Memory B cell (primary cell): Measurements from ENCODE around the gene SVIL.

Experiments
- ATAC-seq: fragments of 150-1000 bp; cut with Tn5 transposase; 2 replicates; pipeline ENCODE4 v1.10.0; 2021; ENCODE audit warnings: low read depth, mild to moderate bottlenecking, moderate library complexity
- DNase-seq, 2 donors: peaks; one replicate each; pipeline ENCODE4 v3.0.0; 2022; ENCODE audit warnings: low spot score in 2 of 2
- H3K27ac Mint-ChIP-seq: one replicate; pipeline ENCODE4 v1.8.0; 2022; ENCODE audit warnings: mild to moderate bottlenecking, moderate library complexity, mixed read lengths
- H3K27me3 Mint-ChIP-seq: one replicate; pipeline ENCODE4 v1.8.0; 2022; ENCODE audit warnings: mixed read lengths
- H3K36me3 Mint-ChIP-seq: one replicate; pipeline ENCODE4 v1.8.0; 2022; ENCODE audit warnings: mild to moderate bottlenecking, mixed read lengths
- H3K4me1 Mint-ChIP-seq: one replicate; pipeline ENCODE4 v1.8.0; 2022; ENCODE audit warnings: mixed read lengths
- H3K4me3 Mint-ChIP-seq: one replicate; pipeline ENCODE4 v1.8.0; 2022; ENCODE audit warnings: mild to moderate bottlenecking, moderate library complexity, mixed read lengths
- H3K9me3 Mint-ChIP-seq: one replicate; pipeline ENCODE4 v1.8.0; 2022; ENCODE audit warnings: mixed read lengths

SVIL gene

GRCh38 chr10:29535012-29535777, 99.6 kb downstream of the SVIL start:
- no peak overlapping the region for H3K4me3 Mint-ChIP-seq
- no peaks in the 10 kb centered on the region for H3K36me3 Mint-ChIP-seq
- no peak for DNase-seq
- no peak overlapping the region for H3K27ac Mint-ChIP-seq
- no peak for ATAC-seq
- H3K9me3 Mint-ChIP-seq, result no peaks in the 10 kb centered on the region
- H3K27me3 Mint-ChIP-seq, result peaks cover 2% of the 10 kb centered on the region
- H3K4me1 Mint-ChIP-seq, result no peaks in the 10 kb centered on the region

- DNase-seq (no peak), ATAC-seq (no peak)
- H3K36me3 Mint-ChIP-seq, result no peaks in the 10 kb centered on the region
- H3K4me1 Mint-ChIP-seq, result no peaks in the 10 kb centered on the region
- no peaks in the 10 kb centered on the region for H3K9me3 Mint-ChIP-seq
- H3K27me3 Mint-ChIP-seq, result peaks cover 2% of the 10 kb centered on the region
- no peak overlapping the region for H3K4me3 Mint-ChIP-seq
- H3K27ac Mint-ChIP-seq, result no peak overlapping the region
These were observed 100.2 kb downstream of the SVIL start for GRCh38 chr10:29534590-29534989.

GRCh38 chr10:29533696-29534285, 101.0 kb downstream of the SVIL start:
- H3K9me3 Mint-ChIP-seq, result no peaks in the 10 kb centered on the region
- ATAC-seq (no peak), DNase-seq (no peak)
- no peaks in the 10 kb centered on the region for H3K4me1 Mint-ChIP-seq
- H3K27me3 Mint-ChIP-seq, result peaks cover 2% of the 10 kb centered on the region
- no peaks in the 10 kb centered on the region for H3K36me3 Mint-ChIP-seq
- H3K4me3 Mint-ChIP-seq, result no peak overlapping the region
- no peak overlapping the region for H3K27ac Mint-ChIP-seq

GRCh38 chr10:29533046-29533445, 101.7 kb downstream of the SVIL start:
- no peak for DNase-seq
- Mint-ChIP-seq H3K27me3 (peaks cover 2% of the 10 kb centered on the region), H3K27ac (no peak overlapping the region), H3K36me3 (no peaks in the 10 kb centered on the region), H3K4me1 (no peaks in the 10 kb centered on the region), H3K9me3 (no peaks in the 10 kb centered on the region), H3K4me3 (no peak overlapping the region)
- no peak for ATAC-seq

GRCh38 chr10:29532256-29532878, 102.4 kb downstream of the SVIL start:
- Mint-ChIP-seq H3K27me3 (peaks cover 2% of the 10 kb centered on the region), H3K4me3 (no peak overlapping the region), H3K9me3 (no peaks in the 10 kb centered on the region), H3K4me1 (no peaks in the 10 kb centered on the region), H3K36me3 (no peaks in the 10 kb centered on the region), H3K27ac (no peak overlapping the region)
- no peak for DNase-seq
- ATAC-seq, result no peak

GRCh38 chr10:29530112-29530976, 104.4 kb downstream of the SVIL start:
- no peaks in the 10 kb centered on the region for H3K36me3 Mint-ChIP-seq
- no peak overlapping the region for H3K27ac Mint-ChIP-seq
- DNase-seq (no peak), ATAC-seq (no peak)
- no peaks in the 10 kb centered on the region for H3K9me3 Mint-ChIP-seq
- no peaks in the 10 kb centered on the region for H3K27me3 Mint-ChIP-seq
- H3K4me3 Mint-ChIP-seq, result no peak overlapping the region
- H3K4me1 Mint-ChIP-seq, result no peaks in the 10 kb centered on the region

- Mint-ChIP-seq H3K4me3 (no peak overlapping the region), H3K27me3 (no peaks in the 10 kb centered on the region), H3K4me1 (no peaks in the 10 kb centered on the region), H3K27ac (no peak overlapping the region), H3K36me3 (no peaks in the 10 kb centered on the region), H3K9me3 (no peaks in the 10 kb centered on the region)
- DNase-seq (no peak), ATAC-seq (no peak)
These were observed 105.6 kb downstream of the SVIL start for GRCh38 chr10:29529146-29529545.

- H3K9me3 Mint-ChIP-seq, result no peaks in the 10 kb centered on the region
- H3K36me3 Mint-ChIP-seq, result no peaks in the 10 kb centered on the region
These were observed 109.0 kb downstream of the SVIL start for GRCh38 chr10:29525762-29526161.

GRCh38 chr10:29524720-29525119, 110.1 kb downstream of the SVIL start:
- no peak for ATAC-seq
- Mint-ChIP-seq H3K27me3 (no peaks in the 10 kb centered on the region), H3K4me3 (no peak overlapping the region), H3K27ac (no peak overlapping the region), H3K4me1 (no peaks in the 10 kb centered on the region), H3K9me3 (no peaks in the 10 kb centered on the region), H3K36me3 (no peaks in the 10 kb centered on the region)
- DNase-seq, result no peak

More at GRCh38 chr10:29525762-29526161, 109.0 kb downstream of the SVIL start:
- Mint-ChIP-seq H3K4me1 (no peaks in the 10 kb centered on the region), H3K4me3 (no peak overlapping the region), H3K27ac (no peak overlapping the region), H3K27me3 (no peaks in the 10 kb centered on the region)
- ATAC-seq (no peak), DNase-seq (no peak)

- Mint-ChIP-seq H3K9me3 (no peaks in the 10 kb centered on the region), H3K36me3 (no peaks in the 10 kb centered on the region), H3K27ac (no peak overlapping the region), H3K4me1 (no peaks in the 10 kb centered on the region), H3K4me3 (no peak overlapping the region), H3K27me3 (no peaks in the 10 kb centered on the region)
- ATAC-seq (no peak), DNase-seq (no peak)
These were observed 110.5 kb downstream of the SVIL start for GRCh38 chr10:29524294-29524693.

GRCh38 chr10:29522918-29523317, 111.9 kb downstream of the SVIL start:
- H3K27ac Mint-ChIP-seq, result no peak overlapping the region
- no peaks in the 10 kb centered on the region for H3K4me1 Mint-ChIP-seq
- no peaks in the 10 kb centered on the region for H3K36me3 Mint-ChIP-seq
- ATAC-seq, result no peak
- no peaks in the 10 kb centered on the region for H3K9me3 Mint-ChIP-seq
- no peak overlapping the region for H3K4me3 Mint-ChIP-seq
- H3K27me3 Mint-ChIP-seq, result no peaks in the 10 kb centered on the region
- DNase-seq, result no peak

GRCh38 chr10:29522061-29522855, 112.5 kb downstream of the SVIL start:
- Mint-ChIP-seq H3K27ac (no peak overlapping the region), H3K27me3 (no peaks in the 10 kb centered on the region), H3K4me3 (no peak overlapping the region), H3K4me1 (no peaks in the 10 kb centered on the region), H3K36me3 (no peaks in the 10 kb centered on the region), H3K9me3 (no peaks in the 10 kb centered on the region)
- no peak for DNase-seq
- no peak for ATAC-seq

- H3K4me3 Mint-ChIP-seq, result no peak overlapping the region
- no peaks in the 10 kb centered on the region for H3K4me1 Mint-ChIP-seq
- no peaks in the 10 kb centered on the region for H3K36me3 Mint-ChIP-seq
- no peak for ATAC-seq
- no peaks in the 10 kb centered on the region for H3K27me3 Mint-ChIP-seq
- no peak for DNase-seq
- no peak overlapping the region for H3K27ac Mint-ChIP-seq
- no peaks in the 10 kb centered on the region for H3K9me3 Mint-ChIP-seq
These were observed 115.1 kb downstream of the SVIL start for GRCh38 chr10:29519659-29520058.
